K562 (cell line): ENCODE measurements around the gene INO80C. TPM values are rescaled to one million over a fixed set of nuclear protein-coding genes. Genes with fewer than 3 reads are reported as not detected.

Experiments
- ATAC-seq: fragments of 200-7000 bp; cut with Tn5 transposase; 3 replicates; pipeline ENCODE4 v1.9.1; 2020; ENCODE audit warnings: moderate library complexity
- BruUV-seq: library from RNA; stranded (reverse); fragments of 400-500 nt; replicated peaks from 2 replicates; lab custom pipeline; 2021; lab: Mats Ljungman, UMichigan
- CTCF ChIA-PET: fragments of 300-600 bp; formaldehyde crosslinking; extraction: SDS; loops from one replicate; lab custom pipeline; 2021; ENCODE audit warnings: low intra/inter-chr PET ratio; lab: Yijun Ruan, JAX
- POLR2A ChIA-PET: fragments of 300-600, 350-650 bp; sonication (Branson Sonifier 250); formaldehyde crosslinking; extraction: SDS; loops from one replicate; lab custom pipeline; 2021; ENCODE audit warnings: antibody characterized with exemption, inconsistent platforms; lab: Yijun Ruan, JAX
- DNase-seq, 4 experiments: peaks; one replicate each; pipeline versions ENCODE4 v3.0.0 to v3.0.0-alpha.2; 2011 to 2018; ENCODE audit warnings: low spot score in 3 of 4, mixed read lengths in 3 of 4; ENCODE audit errors: extremely low read depth in 1 of 4
- FAIRE-seq: peaks from 2 replicates; lab custom pipeline; 2011; peaks lifted over from hg19 to GRCh38; lab: Jason Lieb, UNC
- H2AFZ ChIP-seq: 2 replicates; pipeline ENCODE4 v1.6.0; 2011; ENCODE audit warnings: low read depth, low read length, control low read depth, inconsistent platforms
- H3K27ac ChIP-seq: fragments of 200-600 bp; 3 replicates; pipeline ENCODE4 v1.8.0; 2011; ENCODE audit warnings: low read depth, mild to moderate bottlenecking, control low read depth, inconsistent platforms, low read length, moderate library complexity, mixed read lengths; ENCODE audit errors: extremely low read depth
- H3K27me3 ChIP-seq, 2 experiments: fragments of 300-600 bp in 1 of 2; 2 replicates in 1 of 2; 3 replicates in 1 of 2; pipeline versions ENCODE4 v1.6.0 to v1.8.0; 2011; ENCODE audit warnings: inconsistent platforms in 2 of 2, low read length in 2 of 2, mild to moderate bottlenecking in 1 of 2, mixed read lengths in 1 of 2, moderate library complexity in 1 of 2; ENCODE audit not compliant: control insufficient read depth in 2 of 2, insufficient read depth in 2 of 2
- H3K36me3 ChIP-seq: fragments of 300-600 bp; 3 replicates; pipeline ENCODE4 v1.8.0; 2011; ENCODE audit warnings: mild to moderate bottlenecking, low read length, inconsistent platforms; ENCODE audit not compliant: control insufficient read depth, insufficient read depth
- H3K4me1 ChIP-seq, 2 experiments: fragments of 200-600 bp in 1 of 2; replicated peaks in 1 of 2; 2 replicates in 1 of 2; 3 replicates in 1 of 2; pipeline versions ENCODE4 v1.5.1 to v1.8.0; 2011; ENCODE audit warnings: inconsistent platforms in 2 of 2, low read length in 2 of 2, mild to moderate bottlenecking in 1 of 2, mixed read lengths in 1 of 2, moderate library complexity in 1 of 2; ENCODE audit not compliant: control insufficient read depth in 2 of 2, insufficient read depth in 2 of 2
- H3K4me2 ChIP-seq: 2 replicates; pipeline ENCODE4 v1.6.1; 2011; ENCODE audit warnings: low read length, control low read depth, inconsistent platforms, mixed read lengths; ENCODE audit not compliant: insufficient read depth
- H3K4me3 ChIP-seq: fragments of 200-600 bp; sonication (generic), shearing (Covaris generic); 2 replicates; pipeline ENCODE4 v1.5.1; 2016; ENCODE audit warnings: control low read depth, inconsistent platforms
- H3K79me2 ChIP-seq: fragments of 200-600 bp; 3 replicates; pipeline ENCODE4 v1.8.0; 2011; ENCODE audit warnings: low read length, inconsistent platforms; ENCODE audit not compliant: control insufficient read depth, insufficient read depth
- H3K9ac ChIP-seq, 2 experiments: 2 replicates each; pipeline versions ENCODE4 v1.6.0 to v1.6.1; 2011; ENCODE audit warnings: low read depth in 2 of 2, low read length in 2 of 2, control low read depth in 1 of 2, inconsistent platforms in 1 of 2, mild to moderate bottlenecking in 1 of 2, mixed read lengths in 1 of 2; ENCODE audit not compliant: insufficient read depth in 1 of 2
- H3K9me1 ChIP-seq: one replicate; pipeline ENCODE4 v1.6.0; 2011; ENCODE audit warnings: inconsistent platforms, mild to moderate bottlenecking, low read length, moderate library complexity; ENCODE audit not compliant: control insufficient read depth, insufficient read depth
- H3K9me3 ChIP-seq: replicated peaks from 2 replicates; pipeline ENCODE4 v1.5.1; 2011; ENCODE audit warnings: low read depth, low read length, inconsistent platforms; ENCODE audit not compliant: control insufficient read depth, insufficient read depth
- H4K20me1 ChIP-seq: replicated peaks from 2 replicates; pipeline ENCODE4 v1.6.1; 2011; ENCODE audit warnings: low read length, inconsistent platforms, mixed read lengths; ENCODE audit not compliant: control insufficient read depth, insufficient read depth
- FOSL1 ChIP-seq: fragments of 200-800 bp; sonication (Bioruptor generic); conservative IDR thresholded peaks from 2 replicates; pipeline ENCODE4 v1.6.1; 2016; ENCODE audit warnings: missing genetic modification characterization, missing compliant biosample characterization
- LCOR ChIP-seq: sonication (generic); formaldehyde crosslinking; IDR thresholded peaks from 2 replicates; pipeline ENCODE4 v1.8.0; 2022; ENCODE audit warnings: mild to moderate bottlenecking, missing genetic modification reagents
- MECOM ChIP-seq: fragments of 250-450 bp; sonication (Bioruptor Pico); IDR thresholded peaks from 2 replicates; pipeline ENCODE4 v1.8.0; 2022; ENCODE audit warnings: inconsistent platforms
- SOX6 ChIP-seq: fragments of 450-650 bp; IDR thresholded peaks from 2 replicates; pipeline ENCODE4 v1.6.1; 2014; ENCODE audit warnings: mild to moderate bottlenecking
- SRSF1 ChIP-seq: fragments of 200-400 bp; formaldehyde crosslinking; IDR thresholded peaks from 2 replicates; pipeline ENCODE4 v1.6.1; 2017; ENCODE audit warnings: mild to moderate bottlenecking, low read depth, low read length, moderate library complexity
- WGBS: fragments of 100-300 bp; shearing (Covaris generic); methylation state at CpG from one replicate; pipeline ENCODE4 v1.1.6; 2016; ENCODE audit warnings: low coverage, mixed read lengths; ENCODE audit not compliant: insufficient coverage; ENCODE audit errors: missing lambda C conversion rate; 5-methylcytosine and 5-hydroxymethylcytosine counted together
- in situ Hi-C: fragments of 300-500 bp; cut with MboI; formaldehyde crosslinking; loops from 4 replicates; pipeline ENCODE4 v1.15.0; 2018; ENCODE audit warnings: inconsistent platforms, mixed read lengths
- intact Hi-C: fragments of 100-400 bp; cut with micrococcal nuclease; formaldehyde crosslinking; loops from 2 replicates; pipeline ENCODE4 v1.14.2; 2022
- polyA plus RNA-seq, 8 experiments: library from polyadenylated mRNA; depleted of rRNA in 4 of 8; stranded (reverse) in 5 of 8; unstranded in 3 of 8; fragments of >200 nt; fragmentation: Nextera tagmentation in 2 of 8; fragmentation: Illumina TruSeq in 1 of 8; extraction: Ambion mirVana in 2 of 8; extraction: Trizol in 1 of 8; gene quantifications; 2 replicates each; pipeline versions ENCODE4 v1.2.1 to v1.2.3, GENCODE V29; 2011 to 2014; ENCODE audit warnings: inconsistent platforms in 1 of 8, missing spikeins in 1 of 8
- total RNA-seq, 7 experiments: library from RNA; depleted of rRNA in 6 of 7; stranded (reverse); fragments of >200 nt in 6 of 7; fragmentation: Illumina TruSeq in 2 of 7; extraction: Trizol in 2 of 7; gene quantifications; 2 replicates each; pipeline versions ENCODE4 v1.2.1 to v1.2.3, GENCODE V29; 2011 to 2021; ENCODE audit warnings: low replicate concordance in 1 of 7

INO80C gene
- total and polyA plus RNA-seq, 9 of the 15 experiments (the other 6 are each of a cell fraction or from before 2014, with no cell fraction given): 14.3 to 53.3 (median 46.6) TPM

DNA sequence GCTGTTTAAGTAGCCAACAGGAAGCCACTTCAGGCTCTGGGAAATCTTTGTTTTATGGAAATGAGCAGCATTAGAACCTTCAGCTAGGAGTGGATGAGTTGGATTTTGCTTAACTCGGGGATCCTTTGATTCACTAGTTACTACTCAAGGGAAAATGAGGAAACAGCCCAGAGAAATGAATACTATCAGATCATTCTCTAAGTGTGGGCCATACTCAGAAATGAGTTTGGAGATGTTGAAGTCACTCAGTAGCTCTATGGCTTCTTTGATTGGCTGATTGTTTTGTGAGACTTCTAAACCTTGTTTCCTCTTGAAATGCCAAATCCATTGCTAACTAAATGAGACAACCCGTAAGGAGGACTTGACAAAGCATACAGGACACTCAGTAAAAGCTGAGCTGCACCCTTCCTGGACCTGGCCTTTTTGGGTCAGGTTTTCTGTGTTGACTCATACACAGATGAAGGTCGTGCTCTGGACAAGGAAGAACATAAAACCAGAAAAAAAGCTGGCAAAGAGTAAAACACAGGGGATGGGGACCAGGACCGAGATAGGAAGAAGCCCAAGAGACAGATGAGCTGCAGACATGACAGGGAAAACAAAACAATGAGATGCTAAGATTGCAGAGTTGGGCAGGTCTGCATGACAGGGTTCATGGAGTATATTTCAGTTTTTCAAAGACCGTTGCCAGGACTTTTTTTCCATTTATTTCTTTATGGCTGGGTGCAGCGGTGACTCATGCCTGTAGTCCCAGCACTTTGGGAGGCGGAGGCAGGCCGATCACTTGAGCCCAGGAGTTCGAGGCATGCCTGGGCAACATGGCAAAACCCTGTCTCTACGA is 41.6 kb downstream of the INO80C start:
- peak overlapping the region; percentile 57 for H2AFZ ChIP-seq
- peak overlapping the region; percentile 9; the same call in 1 of the 3 replicates for H3K27ac ChIP-seq
- H3K4me2 ChIP-seq: 0 out of 2 replicates have a peak overlapping the region, but pooled peaks have one; percentile 1
- no peaks in the 10 kb centered on the region for H3K9me1 ChIP-seq
- BruUV-seq: no TSS peak
- peak; percentile 54; the same call in 1 of the 2 replicates for TF ChIP-seq MECOM (CRISPR knock-in tag)
- TF ChIP-seq SRSF1: no peak
- TF ChIP-seq SOX6: 0 out of 2 replicates have a peak, but pooled peaks have one; percentile 18
- 0 out of 2 replicates have a peak, but pooled peaks have one; percentile 34 for TF ChIP-seq LCOR (CRISPR knock-in tag)
- TF ChIP-seq FOSL1 (tag): peak; percentile 60
- no peak for FAIRE-seq
- CTCF ChIA-PET: no interaction called here
- in situ Hi-C loops: no loop called here
- no peaks in the 10 kb centered on the region for H3K79me2 ChIP-seq
- no peak overlapping the region for H3K4me3 ChIP-seq
- peaks cover 14 to 41% of the 10 kb centered on the region in 2 experiments for H3K4me1 ChIP-seq
- ATAC-seq: peak; percentile 2; the same call in 2 of the 3 replicates
- WGBS: 30% methylated on average over 10 of the region's 10 CpGs
- intact Hi-C loops: no loop called here
- peak in 1 of 4 experiments; percentile 37 for DNase-seq
- no peak overlapping the region for H3K9ac ChIP-seq
- no peaks in the 10 kb centered on the region for H4K20me1 ChIP-seq
- H3K27me3 ChIP-seq: no peaks in the 10 kb centered on the region
- POLR2A ChIA-PET: interaction anchor here (1.0 kb wide), 2 partner anchors 14 to 42 kb away, joined by 3 read pairs; partner anchors contain the start of gene INO80C
- no peaks in the 10 kb centered on the region for H3K36me3 ChIP-seq
- no peaks in the 10 kb centered on the region for H3K9me3 ChIP-seq
